Stimulated activated effector memory CD8-positive, alpha-beta T cell treated with anti-CD3 and anti-CD28 coated beads, Interleukin-12 subunit alpha, Interleukin-12 subunit beta, amount 100 ng/mL, for 72 hours (primary cell): ENCODE results near the gene COL5A1.
"Not testable (repeated sequence)": the region's sequence is repeated elsewhere in the genome, so short reads cannot be mapped to it uniquely, and the experiment has no call there.

Source experiments
- ATAC-seq: fragments of 150-1000 bp; cut with Tn5 transposase; 2 replicates; pipeline ENCODE4 v1.10.0; 2021
- DNase-seq, 2 donors: peaks; one replicate each; pipeline ENCODE4 v3.0.0; 2021 to 2022; ENCODE audit warnings: low spot score in 2 of 2
- H3K27ac Mint-ChIP-seq: one replicate; pipeline ENCODE4 v1.8.0; 2022; ENCODE audit warnings: mild to moderate bottlenecking, mixed read lengths
- H3K36me3 Mint-ChIP-seq: one replicate; pipeline ENCODE4 v1.8.0; 2022; ENCODE audit warnings: mild to moderate bottlenecking, mixed read lengths
- H3K4me1 Mint-ChIP-seq: one replicate; pipeline ENCODE4 v1.8.0; 2022; ENCODE audit warnings: mixed read lengths
- H3K4me3 Mint-ChIP-seq: one replicate; pipeline ENCODE4 v1.8.0; 2022; ENCODE audit warnings: mild to moderate bottlenecking, mixed read lengths
- H3K9me3 Mint-ChIP-seq: one replicate; pipeline ENCODE4 v1.8.0; 2022; ENCODE audit warnings: mixed read lengths

COL5A1 gene

DNA sequence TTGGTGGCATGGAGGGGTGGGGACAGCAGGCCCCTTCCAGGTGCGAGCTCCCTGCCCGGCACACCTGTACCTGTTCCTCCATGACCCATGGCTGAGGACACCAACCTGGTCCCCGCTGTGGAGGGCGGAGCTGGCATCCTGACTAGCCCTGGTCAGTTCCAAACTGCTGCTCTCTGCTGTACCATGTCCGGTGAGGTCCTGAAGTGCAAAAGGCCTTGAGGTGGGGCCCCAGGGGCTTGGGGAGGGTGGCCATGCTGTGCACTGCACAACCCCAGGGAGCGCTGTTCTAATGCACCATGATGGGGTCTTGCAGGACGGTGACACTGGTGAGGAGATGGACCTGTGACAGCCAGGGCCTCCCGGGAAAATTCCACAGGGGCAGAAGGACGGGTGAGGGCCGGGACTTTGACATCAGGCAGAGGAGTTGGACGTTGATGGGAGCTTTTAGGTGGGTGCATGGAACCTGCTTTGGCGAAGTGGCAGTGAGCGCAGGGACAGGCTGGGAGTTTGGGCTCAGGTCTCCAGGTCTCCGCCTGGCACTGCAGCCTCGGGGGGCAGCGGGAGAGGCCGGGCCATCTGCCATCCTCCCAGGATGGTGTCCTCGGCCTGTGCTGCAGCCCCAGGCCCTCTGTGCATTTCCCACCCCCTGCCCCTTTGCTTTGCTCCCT is 38.9 kb downstream of the COL5A1 start:
- H3K9me3 Mint-ChIP-seq, result no peaks in the 10 kb centered on the region
- no peaks in the 10 kb centered on the region for H3K36me3 Mint-ChIP-seq
- ATAC-seq (no peak), DNase-seq (no peak)
- H3K4me3 Mint-ChIP-seq, result no peak overlapping the region
- no peaks in the 10 kb centered on the region for H3K4me1 Mint-ChIP-seq
- H3K27ac Mint-ChIP-seq, result no peak overlapping the region

- Mint-ChIP-seq H3K36me3 (no peaks in the 10 kb centered on the region), H3K27ac (peak overlapping the region; percentile 36), H3K9me3 (no peaks in the 10 kb centered on the region), H3K4me3 (no peak overlapping the region), H3K4me1 (no peaks in the 10 kb centered on the region)
- DNase-seq (no peak), ATAC-seq (no peak)
These were observed 39.6 kb downstream of the COL5A1 start for GRCh38 chr9:134681061-134681661.

DNA sequence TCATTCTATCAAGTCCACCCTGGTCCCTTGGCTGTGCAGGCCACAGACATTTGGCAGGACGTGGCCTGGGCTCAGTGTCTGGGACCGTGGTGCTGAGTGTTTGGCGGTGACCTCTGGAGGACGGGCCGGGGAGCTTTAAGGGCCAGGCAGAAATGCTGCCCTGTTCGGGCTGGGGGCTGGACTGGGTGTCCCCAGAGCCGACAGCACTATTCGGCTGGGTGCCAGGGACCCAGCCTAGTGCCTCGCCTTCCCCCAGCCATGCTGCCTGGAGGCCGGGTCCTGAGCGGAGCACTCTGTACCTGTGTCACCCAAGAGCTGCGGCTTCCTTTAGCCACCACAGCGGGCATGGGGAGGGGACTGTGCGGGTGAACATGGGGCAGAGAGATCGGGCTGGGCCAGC is 40.4 kb downstream of the COL5A1 start:
- DNase-seq, result no peak
- no peaks in the 10 kb centered on the region for H3K9me3 Mint-ChIP-seq
- no peaks in the 10 kb centered on the region for H3K36me3 Mint-ChIP-seq
- ATAC-seq, result no peak
- H3K4me1 Mint-ChIP-seq, result no peaks in the 10 kb centered on the region
- H3K4me3 Mint-ChIP-seq, result no peak overlapping the region
- peak overlapping the region; percentile 36 for H3K27ac Mint-ChIP-seq

DNA sequence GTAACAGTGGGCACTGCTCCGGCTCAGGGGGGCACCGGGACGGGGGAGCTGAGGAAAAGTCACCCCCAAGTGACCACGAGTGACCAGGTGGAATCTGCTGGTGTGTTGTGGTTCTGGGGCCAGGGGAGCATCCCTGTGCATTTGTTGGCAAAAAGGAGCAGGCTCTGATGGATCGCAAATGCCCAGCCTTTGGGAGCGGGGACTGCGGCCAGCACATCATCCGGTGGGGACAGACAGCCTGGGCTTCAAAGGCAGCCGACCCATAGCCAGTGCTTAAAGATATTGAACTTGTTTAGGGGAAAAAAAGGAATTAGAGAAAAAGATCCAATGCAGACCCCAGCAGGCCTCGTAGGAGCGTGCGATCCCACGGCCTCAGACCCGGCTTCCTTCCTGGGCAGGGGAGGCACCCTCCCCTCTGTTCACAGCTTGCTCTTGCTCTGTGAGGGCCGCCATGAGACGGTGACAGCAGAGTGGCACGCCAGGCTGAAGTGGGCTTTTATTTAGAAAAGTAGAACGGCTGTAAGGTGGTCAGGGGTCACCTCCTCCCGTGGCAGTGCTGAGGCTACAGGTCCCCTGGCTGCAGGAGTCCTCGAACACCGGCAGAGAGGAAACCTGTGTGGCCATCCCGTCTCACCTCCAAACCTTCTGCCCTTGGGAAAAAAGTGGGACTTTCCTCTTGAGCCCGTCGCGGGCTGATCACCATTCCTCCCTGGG is 41.2 kb downstream of the COL5A1 start:
- Mint-ChIP-seq H3K4me3 (no peak overlapping the region), H3K36me3 (no peaks in the 10 kb centered on the region), H3K4me1 (no peaks in the 10 kb centered on the region), H3K27ac (no peak overlapping the region), H3K9me3 (no peaks in the 10 kb centered on the region)
- ATAC-seq (no peak), DNase-seq (no peak)

DNA sequence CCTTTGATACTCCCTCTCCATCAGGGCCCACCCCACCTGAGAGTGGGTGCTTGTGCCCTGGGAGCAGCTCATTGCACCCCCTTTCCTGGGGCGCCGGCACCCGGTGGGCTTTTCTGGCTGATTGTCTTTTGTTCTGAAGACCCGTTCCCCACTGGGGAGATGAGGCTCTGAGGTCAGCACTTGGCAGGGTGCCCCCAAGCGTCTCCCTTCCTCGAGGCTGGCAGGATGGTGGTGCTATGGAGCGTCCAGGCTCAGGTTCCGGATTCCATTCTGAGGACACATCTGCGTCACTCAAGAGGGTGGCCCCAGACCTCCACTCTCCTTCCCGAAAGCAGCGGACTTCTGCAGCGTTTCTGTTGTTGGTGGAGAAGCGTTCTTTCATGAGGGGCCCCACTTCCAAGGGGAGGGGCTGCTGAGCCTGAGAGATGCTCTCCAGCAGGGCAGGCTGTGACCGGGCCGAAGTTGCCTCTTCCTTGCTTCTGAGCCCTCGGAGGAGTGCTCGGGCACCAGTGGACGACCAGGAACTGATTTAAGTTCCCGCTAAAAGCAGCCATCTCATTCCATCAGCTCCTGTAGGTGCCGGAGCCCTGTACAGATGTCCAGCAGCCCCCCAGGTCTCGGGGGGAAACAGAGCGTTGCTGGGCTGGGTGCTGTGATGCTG is 42.2 kb downstream of the COL5A1 start:
- no peak for DNase-seq
- no peak overlapping the region for H3K27ac Mint-ChIP-seq
- ATAC-seq, result no peak
- H3K9me3 Mint-ChIP-seq, result no peaks in the 10 kb centered on the region
- no peak overlapping the region for H3K4me3 Mint-ChIP-seq
- H3K4me1 Mint-ChIP-seq, result no peaks in the 10 kb centered on the region
- H3K36me3 Mint-ChIP-seq, result no peaks in the 10 kb centered on the region

DNA sequence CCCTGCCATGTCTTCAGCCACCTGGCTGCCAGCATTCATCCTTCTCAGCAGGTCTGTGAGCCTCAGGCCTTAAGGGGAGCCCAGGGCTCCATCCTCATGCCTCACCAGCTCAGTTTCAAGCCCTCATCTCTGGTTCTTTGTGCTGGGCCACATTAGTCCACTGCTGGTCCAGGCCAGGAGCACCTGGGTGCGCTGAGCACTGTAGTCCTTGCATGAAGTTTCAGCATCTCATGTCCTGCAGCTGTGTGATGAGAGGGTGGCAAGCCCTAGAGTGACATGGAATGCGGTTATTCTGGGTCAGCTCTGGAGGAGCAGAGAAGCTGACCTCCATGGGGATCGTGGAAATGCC is 42.7 kb downstream of the COL5A1 start:
- no peak for ATAC-seq
- H3K4me1 Mint-ChIP-seq, result no peaks in the 10 kb centered on the region
- no peak overlapping the region for H3K4me3 Mint-ChIP-seq
- H3K36me3 Mint-ChIP-seq, result no peaks in the 10 kb centered on the region
- DNase-seq, result no peak
- H3K9me3 Mint-ChIP-seq, result no peaks in the 10 kb centered on the region
- H3K27ac Mint-ChIP-seq, result no peak overlapping the region

DNA sequence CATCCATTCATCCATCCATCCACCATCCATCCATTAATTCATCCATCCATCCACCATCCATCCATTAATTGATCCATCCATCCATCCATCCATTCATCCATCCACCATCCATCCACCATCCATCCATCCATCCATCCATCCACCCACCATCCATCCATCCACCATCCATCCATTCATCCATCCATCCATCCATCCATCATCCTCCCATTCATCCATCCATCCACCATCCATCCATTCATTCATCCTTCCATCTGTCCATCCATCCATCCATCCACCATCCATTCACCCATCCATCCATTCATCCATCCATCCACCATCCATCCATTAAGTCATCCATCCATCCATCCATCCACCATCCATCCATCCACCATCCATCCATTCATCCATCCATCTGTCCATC is 43.3 kb downstream of the COL5A1 start:
- not testable (repeated sequence) for H3K4me3 Mint-ChIP-seq, H3K27ac Mint-ChIP-seq, DNase-seq, ATAC-seq, H3K4me1 Mint-ChIP-seq, H3K36me3 Mint-ChIP-seq, H3K9me3 Mint-ChIP-seq

DNA sequence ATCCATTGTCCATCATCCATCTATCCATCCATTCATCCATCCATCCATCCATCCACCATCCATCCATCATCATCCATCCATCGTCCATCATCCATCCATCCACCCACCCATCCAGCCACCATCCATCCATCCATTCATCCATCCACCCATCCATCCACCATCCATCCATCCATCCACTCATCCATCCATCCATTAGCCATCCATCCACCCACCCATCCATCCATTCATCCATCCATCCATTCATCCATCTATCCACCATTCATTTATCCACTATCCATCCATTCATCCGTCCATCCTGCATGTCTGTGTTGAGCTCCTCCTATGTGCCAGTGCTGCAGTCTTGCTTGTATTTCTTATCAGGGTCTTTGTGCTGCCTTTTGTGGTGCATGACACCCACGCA is 44.2 kb downstream of the COL5A1 start:
- H3K9me3 Mint-ChIP-seq, result no peaks in the 10 kb centered on the region
- H3K4me3 Mint-ChIP-seq, result no peak overlapping the region
- DNase-seq (no peak), ATAC-seq (no peak)
- H3K36me3 Mint-ChIP-seq, result no peaks in the 10 kb centered on the region
- no peaks in the 10 kb centered on the region for H3K4me1 Mint-ChIP-seq
- no peak overlapping the region for H3K27ac Mint-ChIP-seq

DNA sequence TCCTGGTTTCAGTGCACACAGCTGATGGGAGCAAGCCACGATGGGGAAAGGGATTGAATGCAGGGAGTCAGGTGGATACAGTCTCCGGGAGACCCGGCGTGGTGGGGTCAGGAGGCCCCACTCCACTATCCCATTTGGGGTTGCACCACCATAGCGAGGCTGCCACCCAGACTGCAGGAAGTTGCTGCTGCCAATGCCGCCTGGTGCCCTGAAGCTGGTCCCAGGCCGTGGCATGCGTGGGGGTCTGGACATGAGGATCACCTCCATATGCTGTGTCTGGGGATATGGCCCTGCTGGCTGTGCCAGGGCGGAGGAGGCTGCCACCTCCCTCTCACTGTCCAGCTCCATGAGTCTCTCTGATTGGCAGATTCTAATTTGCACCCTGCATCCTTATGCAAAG is 45.3 kb downstream of the COL5A1 start:
- Mint-ChIP-seq H3K4me3 (no peak overlapping the region), H3K9me3 (no peaks in the 10 kb centered on the region), H3K27ac (no peak overlapping the region), H3K4me1 (no peaks in the 10 kb centered on the region), H3K36me3 (no peaks in the 10 kb centered on the region)
- ATAC-seq (no peak), DNase-seq (no peak)

GRCh38 chr9:134687556-134687955 is 46.0 kb downstream of the COL5A1 start:
- DNase-seq (no peak), ATAC-seq (no peak)
- Mint-ChIP-seq H3K4me3 (no peak overlapping the region), H3K9me3 (no peaks in the 10 kb centered on the region), H3K27ac (no peak overlapping the region), H3K36me3 (no peaks in the 10 kb centered on the region), H3K4me1 (no peaks in the 10 kb centered on the region)

DNA sequence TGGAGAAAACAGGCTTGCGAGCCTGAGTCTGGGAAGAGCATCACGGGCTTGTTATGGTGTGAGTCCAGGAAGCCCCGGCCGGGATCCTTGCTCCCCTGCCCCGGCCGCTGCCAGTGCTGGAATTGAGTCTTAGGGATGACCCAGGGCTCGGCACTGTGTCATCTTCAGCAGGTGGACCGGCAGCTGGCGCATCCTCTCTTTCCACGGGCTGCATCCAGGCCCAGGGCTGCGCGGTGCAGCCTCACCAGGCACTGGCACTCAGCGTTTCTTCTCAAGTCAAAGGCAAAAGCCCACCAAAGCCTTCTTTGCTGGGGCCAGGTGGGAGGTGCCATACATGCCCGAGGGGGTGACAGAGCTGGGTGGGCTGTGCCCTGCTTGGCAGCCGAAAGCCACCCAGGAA is 46.6 kb downstream of the COL5A1 start:
- no peaks in the 10 kb centered on the region for H3K36me3 Mint-ChIP-seq
- H3K4me3 Mint-ChIP-seq, result no peak overlapping the region
- ATAC-seq (no peak), DNase-seq (no peak)
- H3K27ac Mint-ChIP-seq, result no peak overlapping the region
- no peaks in the 10 kb centered on the region for H3K9me3 Mint-ChIP-seq
- no peaks in the 10 kb centered on the region for H3K4me1 Mint-ChIP-seq

- Mint-ChIP-seq H3K9me3 (no peaks in the 10 kb centered on the region), H3K4me1 (no peaks in the 10 kb centered on the region), H3K4me3 (no peak overlapping the region), H3K36me3 (no peaks in the 10 kb centered on the region), H3K27ac (no peak overlapping the region)
- DNase-seq (no peak), ATAC-seq (no peak)
These were observed 47.2 kb downstream of the COL5A1 start for GRCh38 chr9:134688661-134689320.

- H3K4me1 Mint-ChIP-seq, result no peaks in the 10 kb centered on the region
- DNase-seq (peak in 1 of 2 donors; percentile 17), ATAC-seq (peak; percentile 57)
- no peak overlapping the region for H3K27ac Mint-ChIP-seq
- H3K36me3 Mint-ChIP-seq, result no peaks in the 10 kb centered on the region
- no peaks in the 10 kb centered on the region for H3K9me3 Mint-ChIP-seq
- no peak overlapping the region for H3K4me3 Mint-ChIP-seq
These were observed 47.9 kb downstream of the COL5A1 start for GRCh38 chr9:134689321-134690181.

- ATAC-seq, result no peak
- no peak overlapping the region for H3K27ac Mint-ChIP-seq
These were observed 48.7 kb downstream of the COL5A1 start for GRCh38 chr9:134690301-134690751.

More at GRCh38 chr9:134690301-134690751, 48.7 kb downstream of the COL5A1 start:
- no peak overlapping the region for H3K4me3 Mint-ChIP-seq
- DNase-seq, result no peak
- H3K4me1 Mint-ChIP-seq, result no peaks in the 10 kb centered on the region
- no peaks in the 10 kb centered on the region for H3K36me3 Mint-ChIP-seq
- H3K9me3 Mint-ChIP-seq, result no peaks in the 10 kb centered on the region
